AG09319 (cell line): ENCODE measurements around the gene FYCO1.

Source experiments
- DNase-seq: peaks from one replicate; pipeline ENCODE4 v3.0.0-alpha.2; 2010; ENCODE audit warnings: low read depth; ENCODE audit errors: extremely low read depth
- TF ChIP-seq, protein P1 (sequence below): IDR thresholded peaks from 2 replicates; pipeline ENCODE4 v1.5.1; 2011; ENCODE audit warnings: low read depth, mild to moderate bottlenecking, inconsistent platforms, low read length, moderate library complexity

FYCO1 gene

DNA sequence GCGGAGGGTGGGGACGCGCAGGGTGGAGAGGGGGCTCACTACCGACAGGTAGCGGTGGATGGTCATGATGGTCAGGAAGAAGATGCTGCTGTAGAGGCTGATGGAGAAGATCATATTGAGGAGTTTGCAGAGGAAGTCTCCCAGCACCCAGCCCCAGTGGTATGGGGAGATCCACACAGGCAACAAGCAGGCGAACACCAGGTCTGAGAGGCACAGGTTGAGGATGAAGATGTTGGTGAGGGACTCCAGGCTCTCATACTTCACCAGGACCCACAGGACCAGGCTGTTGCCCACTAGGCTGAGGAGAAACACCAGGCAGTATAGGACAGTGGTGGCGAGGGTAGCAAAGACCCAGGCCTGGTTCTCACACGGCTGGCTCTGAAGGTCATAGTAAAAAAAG lies 25.9 kb upstream of the FYCO1 start:
- no peak for DNase-seq
- TF ChIP-seq, protein P1, sequence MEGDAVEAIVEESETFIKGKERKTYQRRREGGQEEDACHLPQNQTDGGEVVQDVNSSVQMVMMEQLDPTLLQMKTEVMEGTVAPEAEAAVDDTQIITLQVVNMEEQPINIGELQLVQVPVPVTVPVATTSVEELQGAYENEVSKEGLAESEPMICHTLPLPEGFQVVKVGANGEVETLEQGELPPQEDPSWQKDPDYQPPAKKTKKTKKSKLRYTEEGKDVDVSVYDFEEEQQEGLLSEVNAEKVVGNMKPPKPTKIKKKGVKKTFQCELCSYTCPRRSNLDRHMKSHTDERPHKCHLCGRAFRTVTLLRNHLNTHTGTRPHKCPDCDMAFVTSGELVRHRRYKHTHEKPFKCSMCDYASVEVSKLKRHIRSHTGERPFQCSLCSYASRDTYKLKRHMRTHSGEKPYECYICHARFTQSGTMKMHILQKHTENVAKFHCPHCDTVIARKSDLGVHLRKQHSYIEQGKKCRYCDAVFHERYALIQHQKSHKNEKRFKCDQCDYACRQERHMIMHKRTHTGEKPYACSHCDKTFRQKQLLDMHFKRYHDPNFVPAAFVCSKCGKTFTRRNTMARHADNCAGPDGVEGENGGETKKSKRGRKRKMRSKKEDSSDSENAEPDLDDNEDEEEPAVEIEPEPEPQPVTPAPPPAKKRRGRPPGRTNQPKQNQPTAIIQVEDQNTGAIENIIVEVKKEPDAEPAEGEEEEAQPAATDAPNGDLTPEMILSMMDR = no peak

DNA sequence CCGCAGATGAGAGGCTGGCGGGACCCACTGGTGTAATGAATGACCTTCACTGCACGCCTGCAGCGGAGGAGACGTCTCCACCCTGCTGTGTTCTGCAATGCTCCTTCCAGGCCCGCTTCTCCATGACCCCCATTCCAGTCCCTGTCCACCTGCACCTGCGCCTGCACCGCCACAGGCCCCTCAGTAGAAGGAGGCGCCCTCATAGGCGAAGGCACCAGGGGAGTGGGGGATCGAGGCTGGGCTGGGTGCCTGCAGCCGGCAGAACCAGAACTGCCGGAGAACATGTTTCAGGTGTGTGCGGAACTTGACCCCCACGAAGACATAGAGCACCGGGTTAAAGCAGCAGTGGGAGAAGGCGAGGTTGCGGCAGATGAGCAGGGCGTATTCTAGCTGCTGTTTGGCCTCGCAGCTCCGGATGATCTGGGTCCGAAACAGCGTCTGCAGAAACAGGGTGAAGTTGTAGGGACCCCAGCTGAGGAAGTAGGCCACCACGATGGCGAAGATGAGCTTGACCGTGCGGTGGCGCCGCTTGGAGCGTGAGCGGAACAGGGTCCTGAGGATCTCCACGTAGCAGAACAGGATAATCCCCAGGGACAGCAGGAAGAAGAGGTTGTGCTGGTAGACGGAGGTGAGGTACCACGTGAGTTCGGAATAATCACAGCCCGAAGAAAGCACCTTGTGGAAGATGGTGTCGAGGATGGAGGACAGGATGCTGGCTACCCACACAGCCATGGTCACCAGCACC lies 25.3 kb upstream of the FYCO1 start:
- no peak for DNase-seq
- TF ChIP-seq, protein P1 = no peak

DNA sequence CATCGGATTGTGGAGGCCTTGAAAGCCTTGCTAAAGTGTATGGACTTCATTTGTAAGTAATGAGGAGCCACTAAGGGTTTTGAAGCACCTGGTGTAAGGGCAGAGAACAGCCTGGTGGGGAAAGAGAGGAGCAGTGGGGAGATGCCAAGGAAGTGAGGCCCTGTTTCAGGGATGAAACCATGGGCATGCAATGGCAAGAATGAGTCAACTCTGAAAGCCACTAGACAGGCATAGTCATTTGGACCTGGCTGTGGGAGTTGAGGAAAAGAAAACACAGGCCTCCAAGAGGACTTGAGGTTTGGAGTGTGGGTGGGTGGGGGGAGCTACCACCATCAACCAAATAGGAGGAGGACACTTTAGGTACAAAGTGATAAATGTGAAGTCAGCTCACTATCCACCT lies 24.1 kb upstream of the FYCO1 start:
- no peak for DNase-seq
- TF ChIP-seq, protein P1 = no peak

DNA sequence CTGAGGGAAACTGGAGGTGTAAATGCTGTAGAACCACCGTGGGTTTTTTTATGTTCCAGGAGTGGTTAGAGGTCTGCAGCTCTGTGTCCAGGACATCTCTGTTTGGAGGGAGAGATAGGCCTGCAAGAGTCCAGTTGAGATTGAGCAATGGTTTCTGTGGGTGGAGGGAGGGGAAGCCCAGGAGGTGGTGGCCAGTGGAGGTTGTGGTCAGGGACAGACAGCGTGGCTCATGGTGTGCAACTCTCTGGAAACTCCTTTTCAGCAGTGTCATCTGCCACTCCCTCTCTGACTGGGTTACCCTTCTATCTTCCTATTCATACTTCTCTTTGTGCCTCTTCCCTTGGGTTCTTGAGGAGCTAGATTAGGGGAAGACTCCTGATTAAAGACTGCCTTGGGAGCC lies 22.1 kb upstream of the FYCO1 start:
- TF ChIP-seq, protein P1 = no peak
- DNase-seq = no peak

DNA sequence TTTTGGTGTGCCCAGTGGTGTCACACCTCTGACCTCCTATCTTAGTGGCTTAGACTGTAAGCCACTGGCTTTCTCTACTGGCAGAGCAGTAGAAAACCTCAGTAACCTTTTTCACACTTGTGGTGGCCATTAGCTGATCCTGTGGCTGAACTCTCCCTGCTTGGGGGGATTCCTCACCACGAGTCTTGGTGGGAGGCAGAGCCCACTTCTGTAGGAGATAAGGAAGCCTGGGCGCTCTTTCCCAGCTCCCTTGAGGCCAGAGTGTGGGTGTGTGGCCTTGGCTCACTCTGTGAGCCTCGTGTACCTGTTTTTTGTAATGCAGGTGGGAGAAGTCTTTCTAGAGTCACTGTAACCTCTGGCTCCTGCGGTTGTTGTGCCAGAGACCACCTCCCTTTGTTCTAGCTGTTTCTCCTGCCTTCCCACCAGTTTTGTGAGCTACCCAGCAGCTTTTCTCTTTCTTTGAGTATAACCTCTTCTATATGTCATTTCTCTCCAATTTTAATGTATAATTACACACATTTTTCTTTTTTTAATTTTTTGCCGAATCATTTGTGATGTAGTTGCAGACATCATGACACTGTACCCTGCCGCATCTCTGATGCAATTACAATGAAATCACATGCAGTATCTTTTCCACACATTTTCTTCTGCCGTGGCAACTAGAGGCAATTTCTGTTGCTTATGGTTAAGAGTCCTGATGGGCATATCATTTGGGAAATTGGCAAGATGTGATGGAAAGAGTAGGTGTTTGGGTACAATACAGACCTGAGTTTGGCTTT lies 17.9 kb upstream of the FYCO1 start:
- no peak for DNase-seq
- TF ChIP-seq, protein P1 = no peak

DNA sequence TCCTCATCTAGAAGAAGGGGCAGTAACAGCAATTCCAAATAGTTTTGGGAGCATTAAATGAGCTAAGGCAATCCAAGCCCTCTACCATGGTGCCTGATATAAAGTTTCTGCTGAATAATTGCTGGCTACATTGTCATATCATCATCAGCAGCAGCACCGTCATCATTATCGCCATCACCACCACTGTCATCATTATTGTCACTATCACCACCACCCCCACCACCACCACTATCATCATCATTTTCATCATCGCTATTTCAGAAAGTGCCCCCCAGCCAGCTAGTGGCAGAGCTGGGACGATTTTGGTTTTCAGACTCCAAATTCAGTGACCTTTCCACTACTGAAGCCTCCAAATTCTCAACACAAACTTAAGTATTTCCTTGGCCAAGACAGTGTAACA lies 16.6 kb upstream of the FYCO1 start:
- no peak for DNase-seq
- TF ChIP-seq, protein P1 = no peak

DNA sequence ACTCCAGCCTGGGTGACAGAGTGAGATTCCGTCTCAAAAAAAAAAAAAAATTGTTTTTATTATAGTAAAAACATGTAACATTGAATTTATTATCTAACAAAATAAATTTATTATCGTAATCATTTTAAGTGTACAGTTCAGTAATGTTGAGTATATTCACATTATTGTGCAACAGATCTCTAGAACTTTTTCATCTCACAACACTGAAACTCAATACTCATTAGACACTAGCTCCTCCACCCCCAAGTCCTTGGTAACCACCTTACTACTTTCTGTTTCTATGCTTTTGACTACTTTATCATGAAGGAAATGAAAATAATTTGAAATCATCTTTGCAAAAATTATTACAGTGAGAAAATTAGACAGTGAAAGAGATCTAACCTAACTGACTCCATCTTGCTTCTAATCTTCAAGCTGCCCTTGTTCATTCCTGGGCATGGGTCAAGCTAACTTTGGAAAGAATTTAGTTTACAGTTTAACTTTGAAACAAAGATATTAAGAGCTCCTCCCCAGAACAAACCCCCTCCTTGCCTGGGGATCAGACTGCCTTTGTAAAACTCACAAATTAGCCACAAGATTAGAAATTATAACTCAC lies 15.0 kb upstream of the FYCO1 start:
- TF ChIP-seq, protein P1 = no peak

More for the DNA sequence above, 15.0 kb upstream of the FYCO1 start:
- no peak for DNase-seq
